ENCODE results near the gene CARS2.

The CARS2 gene

GRCh38 chr13:110646442-110647364, 59.2 kb downstream of the CARS2 start:
- no peaks in the 10 kb centered on the region for H3K27me3 Mint-ChIP-seq (ENCODE audit: low read depth)
- no peak for TF ChIP-seq CTCF (IDR thresholded peaks at IDR 0.05; ENCODE audit: unreplicated experiment in 3 of 3)
- H3K9me3 Mint-ChIP-seq, result no peaks in the 10 kb centered on the region
- H3K4me1 Mint-ChIP-seq, result peaks cover 8% of the 10 kb centered on the region
- H3K27ac Mint-ChIP-seq, result no peak overlapping the region
- H3K4me3 Mint-ChIP-seq, result no peak overlapping the region
- H3K36me3 Mint-ChIP-seq (ENCODE audit: low read depth), result peaks cover 29% of the 10 kb centered on the region

- no peak overlapping the region for H3K27ac Mint-ChIP-seq
Observed at GRCh38 chr13:110645750-110646149, 60.2 kb downstream of the CARS2 start.

GRCh38 chr13:110644892-110645521, 60.9 kb downstream of the CARS2 start:
- peak; percentile 20 to 48 (median 41) for TF ChIP-seq CTCF (IDR thresholded peaks at IDR 0.05; ENCODE audit: unreplicated experiment in 3 of 3)
- Mint-ChIP-seq H3K4me3 (no peak overlapping the region), H3K9me3 (no peaks in the 10 kb centered on the region), H3K36me3 (ENCODE audit: low read depth) (peaks cover 33% of the 10 kb centered on the region), H3K27me3 (ENCODE audit: low read depth) (no peaks in the 10 kb centered on the region), H3K4me1 (peaks cover 22% of the 10 kb centered on the region), H3K27ac (no peak overlapping the region)

More at GRCh38 chr13:110645750-110646149, 60.2 kb downstream of the CARS2 start:
- Mint-ChIP-seq H3K27me3 (ENCODE audit: low read depth) (no peaks in the 10 kb centered on the region), H3K36me3 (ENCODE audit: low read depth) (peaks cover 30% of the 10 kb centered on the region), H3K9me3 (no peaks in the 10 kb centered on the region), H3K4me1 (peaks cover 14% of the 10 kb centered on the region), H3K4me3 (no peak overlapping the region)
- no peak for TF ChIP-seq CTCF (IDR thresholded peaks at IDR 0.05; ENCODE audit: unreplicated experiment in 3 of 3)

- Mint-ChIP-seq H3K4me3 (no peak overlapping the region), H3K27ac (no peak overlapping the region), H3K9me3 (no peaks in the 10 kb centered on the region), H3K36me3 (ENCODE audit: low read depth) (peaks cover 37% of the 10 kb centered on the region), H3K27me3 (ENCODE audit: low read depth) (no peaks in the 10 kb centered on the region), H3K4me1 (peaks cover 26% of the 10 kb centered on the region)
- TF ChIP-seq CTCF (IDR thresholded peaks at IDR 0.05; ENCODE audit: unreplicated experiment in 3 of 3), result no peak
Observed at GRCh38 chr13:110643768-110644421, 62.0 kb downstream of the CARS2 start.

- Mint-ChIP-seq H3K4me3 (no peak overlapping the region), H3K27me3 (ENCODE audit: low read depth) (no peaks in the 10 kb centered on the region), H3K36me3 (ENCODE audit: low read depth) (peaks cover 43% of the 10 kb centered on the region), H3K9me3 (no peaks in the 10 kb centered on the region), H3K27ac (no peak overlapping the region), H3K4me1 (peaks cover 26% of the 10 kb centered on the region)
- TF ChIP-seq CTCF (IDR thresholded peaks at IDR 0.05; ENCODE audit: unreplicated experiment in 3 of 3), result no peak
Observed at GRCh38 chr13:110643324-110643723, 62.6 kb downstream of the CARS2 start.

Measured in nephron (organoid).